NCI-H2171 (cell line): ENCODE data around the gene TNFSF8.

Experiments
- DNase-seq: peaks from one replicate; lab custom pipeline; 2025; lab: John Stamatoyannopoulos, UW

The TNFSF8 gene, protein sequence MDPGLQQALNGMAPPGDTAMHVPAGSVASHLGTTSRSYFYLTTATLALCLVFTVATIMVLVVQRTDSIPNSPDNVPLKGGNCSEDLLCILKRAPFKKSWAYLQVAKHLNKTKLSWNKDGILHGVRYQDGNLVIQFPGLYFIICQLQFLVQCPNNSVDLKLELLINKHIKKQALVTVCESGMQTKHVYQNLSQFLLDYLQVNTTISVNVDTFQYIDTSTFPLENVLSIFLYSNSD

DNA sequence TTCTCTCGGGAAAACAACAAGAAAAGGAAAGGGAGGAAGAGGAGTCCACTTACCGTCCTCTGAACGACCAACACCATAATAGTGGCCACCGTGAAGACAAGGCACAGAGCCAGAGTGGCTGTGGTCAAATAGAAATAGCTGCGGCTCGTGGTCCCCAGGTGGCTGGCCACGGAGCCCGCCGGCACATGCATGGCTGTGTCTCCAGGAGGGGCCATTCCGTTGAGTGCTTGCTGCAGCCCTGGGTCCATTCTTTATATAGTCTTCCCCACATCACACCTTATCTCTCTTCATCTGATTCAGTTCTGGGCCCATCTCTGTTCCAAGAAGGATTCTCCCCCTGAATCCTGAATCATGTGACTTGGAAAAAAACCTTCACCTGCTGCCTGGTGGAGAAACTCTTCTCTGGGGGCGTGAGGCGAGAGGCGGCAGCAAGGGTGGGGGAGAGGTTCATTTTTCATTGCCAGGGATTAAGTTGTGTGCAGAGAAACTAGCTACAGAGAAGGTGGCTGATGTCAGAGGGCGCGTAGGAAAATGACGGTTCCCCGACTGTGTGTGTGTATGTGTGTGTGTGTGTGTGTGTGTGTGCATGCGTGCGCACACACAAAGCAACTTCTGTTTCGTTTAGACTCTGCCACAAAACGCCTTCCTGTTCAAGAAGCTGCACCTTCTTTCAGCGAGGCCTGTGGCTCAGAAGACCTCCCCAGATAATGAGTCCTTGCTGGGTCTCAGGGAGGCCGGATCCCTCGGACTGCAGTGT lies at the start of gene TNFSF8:
TNFSF8 (minus strand) TSS at position 536 of the 757 bp plus-strand sequence; CDS start at position 248, 288 bp downstream.
- DNase-seq: no peak

DNA sequence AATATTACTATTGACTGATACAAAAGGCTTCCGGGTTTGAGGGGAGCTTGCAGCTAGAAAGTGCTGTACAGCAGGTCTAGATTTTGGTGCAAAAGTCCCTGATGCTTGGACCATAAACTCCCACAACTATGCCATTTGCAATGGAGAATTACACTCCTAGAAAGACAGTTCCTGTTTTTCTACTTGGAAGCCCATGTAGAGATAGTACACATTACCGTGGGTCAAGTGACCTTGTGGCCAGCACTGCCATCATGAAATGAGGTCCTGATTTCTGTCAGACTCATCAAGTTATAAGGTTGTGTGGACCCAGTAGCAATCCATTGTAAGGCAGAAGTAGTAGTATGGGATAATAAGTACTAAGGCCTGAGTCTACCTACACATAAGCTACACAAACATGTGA lies 42.8 kb upstream of the TNFSF8 start:
- DNase-seq: no peak

DNA sequence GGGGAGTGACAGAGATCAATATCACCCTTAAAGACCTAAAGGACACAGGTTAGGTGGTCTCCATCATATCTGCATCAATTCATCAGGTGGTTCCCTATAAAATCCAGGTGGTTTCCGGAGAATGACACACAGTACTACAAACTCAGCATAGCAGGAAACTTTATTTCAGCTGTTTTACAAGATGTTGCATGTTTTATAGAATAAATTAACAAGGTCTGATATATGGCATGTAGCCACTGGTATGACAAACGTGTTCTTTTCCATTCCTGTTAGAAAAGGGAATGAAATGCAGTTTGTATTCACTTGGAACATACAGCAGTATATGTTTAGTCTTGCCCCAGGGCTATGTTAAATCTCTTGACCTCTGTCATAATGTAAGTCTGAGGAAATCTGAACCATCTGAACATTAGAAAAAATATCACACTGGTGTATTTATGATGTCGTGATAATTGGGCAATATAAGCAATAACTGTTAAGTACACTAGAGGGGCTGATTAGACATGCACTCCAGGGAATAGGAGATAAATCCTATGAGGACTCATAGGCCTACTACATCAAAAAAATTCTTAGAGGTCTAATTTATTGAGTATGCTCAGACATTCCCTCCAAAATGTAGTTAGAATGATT lies 42.2 kb upstream of the TNFSF8 start:
- DNase-seq: no peak

DNA sequence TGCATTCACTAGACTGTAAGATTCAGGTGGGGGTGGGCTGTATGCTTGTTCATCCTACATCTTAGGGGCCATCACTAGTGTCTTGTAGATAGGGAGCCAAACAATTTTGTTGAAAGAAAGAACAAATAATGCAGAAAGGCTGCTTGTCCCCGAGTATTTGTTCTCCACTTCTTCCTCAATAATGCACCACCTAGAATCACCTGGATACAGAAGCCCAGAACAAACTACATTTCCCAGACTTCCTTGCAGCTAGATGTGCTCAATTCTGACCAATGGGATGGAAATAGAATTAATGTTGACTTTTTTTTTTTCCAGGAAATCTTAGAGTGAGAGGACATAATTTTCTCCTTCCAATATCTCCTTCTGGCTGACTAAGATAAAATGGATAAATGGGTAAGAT lies 38.9 kb upstream of the TNFSF8 start:
- no peak for DNase-seq

DNA sequence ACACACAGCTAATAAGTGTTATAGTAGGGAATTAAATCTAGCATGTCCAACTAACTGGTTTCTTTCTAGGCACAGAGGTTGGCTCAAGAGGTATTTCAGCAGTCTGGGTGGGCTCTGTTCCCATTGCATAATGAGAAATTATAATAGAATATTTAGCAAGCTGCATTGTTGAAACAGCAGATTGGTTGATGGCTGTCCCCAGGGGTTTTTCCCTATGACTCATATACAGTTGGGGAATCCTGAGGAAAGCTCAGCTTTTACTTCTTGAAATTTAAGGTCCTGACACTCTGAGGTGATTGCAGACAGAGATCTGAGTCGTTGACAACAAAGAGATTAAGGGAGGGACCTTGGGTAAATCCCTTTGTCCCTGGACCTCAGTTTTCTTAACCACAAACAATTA lies 38.3 kb upstream of the TNFSF8 start:
- DNase-seq: no peak

DNA sequence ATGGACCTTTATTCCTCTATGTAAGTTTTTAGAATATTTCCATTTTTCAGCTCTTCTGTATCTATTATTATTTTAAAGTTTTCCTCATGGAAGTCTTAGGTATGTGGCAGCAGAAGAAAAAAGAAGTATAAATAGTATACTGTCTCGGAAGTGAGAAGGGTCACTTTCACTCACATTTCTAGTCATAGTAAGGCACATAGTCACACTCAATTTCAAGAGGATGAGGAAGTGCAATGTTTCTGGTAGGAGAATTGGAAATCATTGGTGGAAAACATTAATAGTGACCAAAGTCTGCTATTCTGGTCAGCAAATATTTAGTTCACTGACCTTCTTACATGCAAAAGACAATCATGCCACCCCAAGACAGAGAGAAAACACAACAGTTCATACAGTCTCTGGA lies 35.2 kb upstream of the TNFSF8 start:
- DNase-seq: no peak

DNA sequence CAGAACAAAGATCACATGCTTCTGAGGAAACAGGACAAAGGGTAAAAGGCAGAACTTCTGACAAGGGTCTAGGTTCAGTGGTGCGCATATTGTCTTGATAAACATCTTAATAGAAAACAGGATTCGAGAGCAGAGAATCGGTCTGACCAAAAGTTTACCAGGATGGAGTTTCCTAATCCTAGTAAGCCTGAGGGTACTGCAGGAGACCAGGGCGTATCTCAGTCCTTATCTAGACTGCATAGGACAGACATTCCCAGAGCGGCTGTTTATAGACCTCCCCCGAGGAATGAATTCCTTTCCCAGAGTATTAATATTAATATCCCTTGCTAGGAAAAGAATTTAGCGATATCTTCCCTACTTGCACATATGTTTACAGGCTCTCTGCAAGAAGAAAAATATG lies 32.4 kb upstream of the TNFSF8 start:
- no peak for DNase-seq

DNA sequence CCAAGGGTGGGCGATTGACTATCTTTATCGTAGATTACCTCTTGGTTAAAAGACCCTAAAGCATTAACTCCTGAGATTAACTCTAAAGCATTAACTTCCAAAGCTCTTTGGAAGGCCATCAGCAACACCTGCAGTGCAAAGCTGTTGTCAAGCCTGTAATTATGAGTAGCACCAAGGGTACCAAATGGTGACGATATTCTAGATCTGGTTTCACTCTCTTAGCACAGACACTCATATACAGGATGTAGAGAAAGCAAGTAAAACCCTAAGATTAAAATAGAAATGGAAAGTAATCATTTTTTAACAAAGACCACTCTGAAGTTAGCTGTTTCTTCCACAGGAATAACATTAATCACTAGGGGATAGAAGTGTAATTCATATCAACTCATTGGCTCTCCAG lies 29.9 kb upstream of the TNFSF8 start:
- DNase-seq: no peak

DNA sequence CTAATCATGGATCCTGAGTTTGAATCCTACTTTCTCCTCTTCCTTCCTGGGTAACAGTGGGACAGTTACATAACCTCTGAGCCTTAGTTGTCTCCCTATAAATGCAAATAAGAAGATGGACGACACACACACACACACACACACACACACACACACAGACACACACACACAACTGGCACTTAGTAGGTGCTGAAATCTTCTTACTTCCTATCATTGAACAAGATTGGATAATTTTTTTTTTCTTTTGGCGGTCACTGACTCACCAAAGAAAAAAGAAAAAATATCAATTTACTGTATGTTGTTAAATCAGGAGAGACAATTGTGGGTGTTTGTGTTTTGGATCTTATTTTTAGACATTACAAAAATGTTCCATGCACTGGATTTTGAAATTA lies 28.4 kb upstream of the TNFSF8 start:
- DNase-seq: no peak

DNA sequence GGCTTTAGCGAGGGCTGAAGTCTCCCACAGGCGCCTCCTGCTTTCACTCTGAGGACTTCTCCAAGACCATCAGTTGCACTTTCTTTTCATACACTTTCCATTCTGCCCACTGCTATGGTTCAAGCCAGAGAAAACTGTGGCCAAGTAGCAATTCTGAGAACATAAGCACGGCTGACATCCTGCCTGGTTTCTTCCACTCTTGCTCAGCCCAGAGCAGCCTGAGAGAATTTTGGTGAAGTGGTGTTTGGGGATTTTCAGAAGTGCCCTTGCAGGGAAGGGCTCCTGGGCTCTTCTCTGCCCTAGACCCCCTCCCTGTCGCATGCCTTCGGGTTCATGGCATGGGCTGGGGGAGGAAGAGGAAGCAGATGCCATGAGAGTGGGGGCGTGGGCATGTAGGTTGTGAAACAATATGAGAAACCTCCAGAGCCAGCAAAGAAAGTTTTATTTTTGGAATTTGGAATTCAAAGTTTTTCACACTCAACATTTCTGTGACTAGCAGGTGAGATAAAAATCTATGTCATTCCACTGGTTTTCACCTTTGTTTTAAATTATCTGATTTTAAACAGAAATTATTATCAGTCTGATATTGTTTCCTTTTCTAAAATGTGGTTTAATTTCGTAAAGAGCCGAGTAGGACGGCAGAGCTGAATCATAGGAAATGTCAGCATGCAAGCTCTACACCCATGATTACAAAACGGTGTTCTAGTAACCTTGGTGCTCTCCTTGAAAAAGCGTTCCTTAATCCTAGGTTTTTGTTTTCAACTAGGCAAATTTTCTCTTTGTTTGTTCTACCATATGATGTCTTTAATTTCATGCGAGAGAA lies 27.8 kb upstream of the TNFSF8 start:
- DNase-seq: no peak

DNA sequence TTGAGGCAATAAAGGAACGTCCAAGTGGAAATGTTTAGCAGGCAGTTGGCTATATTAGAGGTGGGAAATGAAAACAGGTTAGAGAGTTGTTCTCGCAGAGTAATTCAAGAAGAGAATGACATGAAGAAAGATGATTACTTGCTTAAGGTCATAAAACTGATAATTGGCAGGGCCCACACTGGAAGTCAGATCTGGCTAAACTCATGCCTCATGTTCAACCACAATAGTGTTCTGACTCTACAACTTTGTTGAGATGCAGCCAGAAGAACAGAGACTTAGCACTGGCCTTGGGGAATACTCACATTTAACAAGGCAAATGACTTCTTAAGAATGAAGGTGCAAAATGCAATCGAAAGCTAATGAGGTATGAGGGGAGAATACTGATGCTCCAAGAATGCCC lies 27.2 kb upstream of the TNFSF8 start:
- DNase-seq: no peak

DNA sequence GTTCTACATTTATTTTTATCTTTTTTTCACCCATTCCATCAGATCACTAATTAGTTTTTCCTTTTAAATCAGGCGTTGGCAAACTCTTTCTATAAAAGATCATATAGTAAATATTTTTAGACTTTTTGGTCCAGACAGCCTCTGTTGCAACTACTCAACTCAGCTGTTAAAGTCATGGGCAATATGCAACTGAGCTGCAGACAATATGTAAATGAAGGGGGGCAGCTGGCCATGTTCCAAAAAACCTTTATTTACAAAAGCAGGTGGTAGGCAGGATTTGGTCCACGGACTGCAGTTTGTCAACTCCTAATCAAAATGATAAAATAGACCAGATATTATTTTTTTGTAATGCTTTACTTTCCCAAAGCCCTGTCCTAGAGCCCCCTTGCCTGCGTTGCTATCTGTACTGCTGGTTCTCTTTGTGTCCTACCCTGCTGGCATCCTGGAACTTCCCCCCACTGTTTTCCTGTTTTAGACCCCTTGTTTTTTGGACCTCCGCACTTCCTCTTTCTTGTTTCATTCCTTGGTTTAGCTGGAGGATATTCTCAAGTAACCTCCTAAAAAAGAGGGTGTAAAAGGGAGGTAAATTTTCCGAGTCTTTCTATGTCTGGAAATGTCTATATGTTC lies 24.7 kb upstream of the TNFSF8 start:
- no peak for DNase-seq

DNA sequence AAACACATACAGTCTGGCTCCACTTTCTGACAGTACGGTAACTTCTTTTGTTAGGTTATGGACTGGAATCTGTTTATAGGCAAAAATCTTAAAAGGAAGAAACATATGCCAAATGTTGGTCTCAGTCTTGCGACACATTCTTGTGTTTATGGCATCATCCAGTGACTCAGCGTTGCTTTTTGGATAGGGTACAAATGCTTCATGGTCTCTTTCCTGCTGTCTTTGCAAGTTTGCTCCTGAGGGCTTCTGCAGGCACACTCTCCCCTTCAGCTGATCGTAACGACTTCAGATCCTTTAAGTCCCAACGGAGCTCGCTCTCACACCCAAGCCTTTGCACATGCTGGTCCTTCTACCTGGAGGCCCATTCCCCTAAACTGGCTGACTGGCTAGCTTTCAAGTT lies 23.6 kb upstream of the TNFSF8 start:
- no peak for DNase-seq

DNA sequence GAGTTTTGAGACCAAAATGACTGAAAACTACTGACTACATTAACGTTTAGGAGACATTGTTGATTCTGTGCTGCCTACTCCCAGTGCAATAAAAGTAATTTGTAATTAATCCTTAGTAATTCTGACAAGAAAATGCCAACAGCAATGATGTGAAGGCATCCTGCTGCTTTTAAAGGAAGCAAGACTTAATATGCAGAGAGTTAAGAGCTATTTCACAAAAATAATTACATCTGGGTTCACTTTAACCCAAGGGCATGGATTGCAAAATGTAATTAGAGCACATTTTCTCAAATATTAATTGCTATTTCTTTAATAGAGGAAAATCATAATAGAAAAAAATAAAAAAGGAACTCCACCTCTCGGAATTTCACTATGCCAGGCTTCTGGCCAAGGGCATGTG lies 22.7 kb upstream of the TNFSF8 start:
- no peak for DNase-seq

DNA sequence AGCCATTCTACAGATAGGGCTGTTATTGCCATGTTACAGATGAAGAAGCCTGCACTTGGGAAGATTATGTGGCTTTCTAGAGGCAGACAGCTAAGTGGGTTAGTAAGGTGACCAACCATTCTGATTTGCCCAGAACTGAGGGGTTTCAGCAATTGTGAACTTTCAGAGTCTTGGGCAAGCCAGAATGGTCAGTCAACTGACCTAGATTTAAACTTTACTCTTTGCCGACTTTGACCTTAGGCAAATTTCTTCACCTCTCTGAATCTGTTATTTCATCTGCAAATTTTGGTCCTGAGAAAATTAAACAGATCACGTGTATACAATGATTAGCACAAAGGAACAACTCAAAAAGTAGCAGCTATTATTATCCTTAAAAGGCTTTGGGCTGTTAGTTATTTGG lies 20.4 kb upstream of the TNFSF8 start:
- DNase-seq: no peak

DNA sequence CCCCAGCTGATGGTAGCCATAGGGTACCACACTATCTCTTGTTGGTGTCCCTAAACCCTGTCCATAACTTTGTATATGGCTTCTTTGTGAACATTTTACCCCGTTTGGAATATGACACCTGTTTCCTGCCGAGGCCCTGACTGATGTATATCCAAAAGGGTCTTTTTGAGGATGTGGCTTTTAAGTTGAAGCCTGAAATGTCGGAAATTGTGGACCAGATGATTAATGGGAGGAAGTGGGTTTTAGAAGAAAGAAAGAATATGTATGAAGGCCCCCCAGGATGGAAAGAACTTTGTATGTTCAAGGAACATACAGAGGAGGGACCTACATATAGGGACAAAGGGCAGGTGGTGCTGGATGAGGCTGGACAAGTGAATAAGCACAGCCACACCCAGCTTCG lies 16.7 kb upstream of the TNFSF8 start:
- no peak for DNase-seq

DNA sequence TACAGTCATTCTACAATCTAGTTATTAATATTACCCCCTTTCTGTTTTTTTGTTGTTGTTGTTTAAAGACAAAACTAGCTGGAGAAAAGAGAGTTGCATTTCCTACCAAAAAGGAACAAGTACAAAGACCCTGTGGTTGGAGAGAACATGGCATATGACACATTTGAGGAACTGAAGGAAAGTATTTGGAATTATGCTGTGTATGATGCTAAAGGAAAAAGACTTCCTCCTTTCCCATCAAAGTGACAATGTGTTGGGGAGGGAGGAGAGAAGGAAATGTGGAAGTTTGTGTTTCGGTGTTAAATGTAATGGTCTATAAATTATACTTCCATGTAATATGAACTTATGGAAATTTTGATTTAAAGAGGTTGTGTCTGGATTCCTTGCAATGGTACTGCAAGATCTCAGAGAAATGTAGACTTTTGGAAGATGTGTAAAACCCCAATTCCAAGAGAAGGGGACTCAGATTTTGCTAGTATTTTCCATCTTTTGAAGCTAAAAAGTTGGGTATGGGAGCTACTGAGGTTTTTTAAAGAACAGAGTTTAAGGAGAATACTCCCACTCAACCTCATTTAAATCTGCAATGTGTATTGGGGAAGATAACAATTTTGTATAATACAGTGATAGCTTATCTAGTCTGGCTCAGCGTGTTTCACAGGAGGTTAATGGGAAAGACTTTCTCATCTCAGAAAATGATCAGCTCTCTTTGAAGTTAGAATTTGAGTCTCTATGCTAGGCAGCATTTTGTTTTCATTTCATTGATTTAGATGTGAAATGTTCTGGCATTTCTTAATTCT lies 15.4 kb upstream of the TNFSF8 start:
- no peak for DNase-seq

DNA sequence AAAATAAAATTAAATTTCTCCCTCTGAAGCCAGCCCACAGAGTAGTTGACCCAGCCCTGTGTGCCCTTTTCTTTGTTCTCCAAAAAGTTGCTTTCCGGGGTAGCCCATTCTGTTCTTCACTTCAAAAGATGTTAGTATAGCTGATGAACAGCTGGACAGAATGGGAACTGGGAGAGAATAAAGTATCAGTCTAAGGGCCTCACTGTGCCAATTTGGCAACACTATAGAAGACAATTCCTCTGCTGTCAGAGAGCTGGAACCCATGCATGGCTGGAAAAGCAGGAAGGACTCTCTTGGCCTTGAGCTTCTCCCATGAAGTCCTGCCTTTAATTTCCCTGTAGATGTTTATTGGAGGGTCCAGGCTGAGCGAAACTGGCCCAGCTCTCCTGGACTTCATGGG lies 11.0 kb upstream of the TNFSF8 start:
- DNase-seq: no peak

DNA sequence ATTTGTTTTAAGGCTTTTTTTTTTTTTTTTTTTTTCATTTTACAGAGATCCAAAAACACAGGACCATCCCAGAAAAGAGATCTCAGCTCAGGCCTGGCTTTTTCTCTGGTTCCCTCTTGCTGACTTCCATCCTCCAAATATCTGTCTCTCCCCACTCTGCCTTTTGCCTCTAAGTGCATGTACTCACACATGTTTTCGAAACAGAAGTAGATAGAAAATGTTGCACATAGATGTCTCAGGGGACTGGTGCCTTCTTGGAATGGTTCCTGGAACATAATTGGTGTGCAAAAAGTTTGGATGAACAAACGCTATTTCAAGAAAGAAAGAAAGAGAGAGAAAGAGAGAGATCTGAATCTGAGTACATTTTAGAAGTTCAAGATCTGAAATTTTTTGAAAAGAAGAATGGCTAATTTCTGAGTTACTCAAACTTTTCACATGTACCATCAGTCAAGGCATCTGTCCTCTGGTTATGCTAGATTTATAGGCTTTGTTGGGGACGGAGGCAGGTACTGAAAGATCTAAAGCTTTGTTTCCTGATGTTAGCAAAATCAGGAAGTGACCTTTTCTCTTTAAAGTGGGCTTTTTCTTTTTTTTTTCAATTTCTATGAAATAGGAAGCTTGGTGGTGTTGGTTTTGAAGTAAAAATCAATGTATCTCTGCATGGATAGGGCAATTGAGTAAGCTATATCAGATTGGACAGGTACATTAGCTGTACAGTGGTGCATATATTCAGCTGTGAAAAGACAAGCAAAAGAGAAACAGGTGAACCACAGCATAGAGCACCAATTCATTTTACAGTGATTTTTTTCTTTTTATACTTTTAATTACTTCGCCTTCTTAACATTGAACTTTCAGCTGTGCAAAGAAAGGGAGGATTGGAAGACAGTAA lies 8.5 kb upstream of the TNFSF8 start:
- DNase-seq: peak; percentile 37

DNA sequence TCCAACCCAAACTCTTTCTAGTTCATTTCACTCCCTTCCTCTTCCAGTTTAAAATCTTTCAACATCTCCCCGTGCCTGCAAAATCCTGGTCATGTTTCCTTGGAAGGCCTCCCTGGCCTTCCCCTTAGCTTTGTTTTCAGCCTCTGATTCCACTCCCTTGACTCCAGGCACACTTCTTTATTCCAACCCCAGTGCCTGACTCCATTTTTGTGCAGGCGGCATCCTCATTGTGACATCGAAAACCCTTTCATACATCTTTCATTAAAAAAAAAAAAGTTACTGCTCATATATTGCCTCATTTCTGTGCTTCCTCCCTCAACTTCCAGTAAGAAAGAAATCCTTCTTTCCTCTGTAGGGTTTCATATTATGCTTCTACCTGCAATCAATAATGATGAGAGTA lies 7.1 kb upstream of the TNFSF8 start:
- DNase-seq: no peak
